IPS DF 6.9 (cell line): Measurements from ENCODE around the gene SAP30L.

Experiments used
- DNase-seq: peaks from one replicate; pipeline ENCODE4 v3.0.0-alpha.2; 2013; ENCODE audit warnings: low read depth, low spot score
- H3K27ac ChIP-seq: one replicate; pipeline ENCODE4 v1.5.1; 2013; ENCODE audit warnings: low read length, control low read depth
- H3K27me3 ChIP-seq: 2 replicates; pipeline ENCODE4 v1.6.1; 2013; ENCODE audit warnings: mild to moderate bottlenecking, low read length; ENCODE audit not compliant: control insufficient read depth, insufficient read depth
- H3K36me3 ChIP-seq: 2 replicates; pipeline ENCODE4 v1.6.1; 2013; ENCODE audit warnings: low read length; ENCODE audit not compliant: control insufficient read depth, insufficient read depth
- H3K4me1 ChIP-seq: 2 replicates; pipeline ENCODE4 v1.6.1; 2013; ENCODE audit warnings: low read length; ENCODE audit not compliant: control insufficient read depth, insufficient read depth
- H3K4me3 ChIP-seq: 2 replicates; pipeline ENCODE4 v1.5.1; 2013; ENCODE audit warnings: mild to moderate bottlenecking, low read length
- H3K9me3 ChIP-seq: 2 replicates; pipeline ENCODE4 v1.6.1; 2013; ENCODE audit warnings: low read length, inconsistent platforms; ENCODE audit not compliant: control insufficient read depth, insufficient read depth
- WGBS: extraction: QIAGEN DNeasy Blood & Tissue Kit; methylation state at CpG from one replicate; pipeline ENCODE4 v1.1.7; 2013; ENCODE audit warnings: mixed read lengths, missing lambda C conversion rate; ENCODE audit not compliant: insufficient read length, insufficient coverage; 5-methylcytosine and 5-hydroxymethylcytosine counted together

SAP30L gene

DNA sequence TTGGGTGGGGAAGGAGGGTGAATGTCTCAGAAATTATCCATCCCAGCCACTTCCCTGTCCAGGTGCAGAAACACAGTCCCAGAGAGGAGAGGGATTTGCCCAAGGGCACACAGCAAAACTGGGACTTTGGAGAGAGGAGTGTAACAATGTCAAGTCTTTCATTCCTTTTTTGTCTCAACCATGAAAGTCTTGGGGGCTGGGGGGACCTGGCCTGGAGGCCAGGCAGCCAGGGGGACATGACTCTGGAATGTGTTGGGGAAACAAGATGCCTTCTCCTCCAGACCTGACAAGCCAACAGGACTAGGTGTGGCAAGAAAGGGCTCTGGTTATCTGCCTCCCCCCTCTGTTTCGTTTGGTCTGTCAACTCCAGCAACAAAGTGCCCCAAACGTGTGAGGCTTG lies 46.1 kb downstream of the SAP30L start:
- no peak for DNase-seq
- H3K27me3 ChIP-seq = peaks cover 9% of the 10 kb centered on the region; the same call in 1 of the 2 replicates
- H3K27ac ChIP-seq = no peak overlapping the region
- no peak overlapping the region for H3K4me3 ChIP-seq
- no peaks in the 10 kb centered on the region for H3K36me3 ChIP-seq
- no peaks in the 10 kb centered on the region for H3K4me1 ChIP-seq
- no CpG with 5 or more reads among the region's 2 CpGs for WGBS
- H3K9me3 ChIP-seq = no peaks in the 10 kb centered on the region

DNA sequence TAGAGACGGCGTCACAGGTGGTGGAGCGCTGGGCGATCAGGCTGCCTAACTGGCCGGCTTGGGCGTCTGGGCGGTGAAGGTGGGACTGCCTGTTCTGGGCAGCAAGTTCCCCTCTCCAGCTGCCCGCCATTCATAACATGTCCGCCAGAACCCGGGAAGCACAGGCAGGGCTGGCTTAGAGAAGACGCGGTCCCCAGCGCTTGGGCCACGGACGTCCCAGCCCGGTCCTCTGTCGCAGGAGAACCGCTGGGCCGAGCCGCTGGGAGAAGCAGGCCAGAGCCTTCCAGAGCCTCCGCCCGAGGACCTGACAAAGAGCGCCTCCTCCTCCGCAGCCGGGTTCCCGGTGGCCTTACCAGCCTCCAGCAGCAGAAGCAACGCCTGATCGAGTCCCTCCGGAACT lies 47.5 kb downstream of the SAP30L start:
- no peak for DNase-seq
- Histone ChIP-seq H3K27ac (no peak overlapping the region), H3K36me3 (no peaks in the 10 kb centered on the region), H3K4me1 (no peaks in the 10 kb centered on the region), H3K9me3 (no peaks in the 10 kb centered on the region), H3K4me3 (no peak overlapping the region), H3K27me3 (peaks cover 2% of the 10 kb centered on the region; the same call in 1 of the 2 replicates)
- WGBS = no CpG with 5 or more reads among the region's 29 CpGs

DNA sequence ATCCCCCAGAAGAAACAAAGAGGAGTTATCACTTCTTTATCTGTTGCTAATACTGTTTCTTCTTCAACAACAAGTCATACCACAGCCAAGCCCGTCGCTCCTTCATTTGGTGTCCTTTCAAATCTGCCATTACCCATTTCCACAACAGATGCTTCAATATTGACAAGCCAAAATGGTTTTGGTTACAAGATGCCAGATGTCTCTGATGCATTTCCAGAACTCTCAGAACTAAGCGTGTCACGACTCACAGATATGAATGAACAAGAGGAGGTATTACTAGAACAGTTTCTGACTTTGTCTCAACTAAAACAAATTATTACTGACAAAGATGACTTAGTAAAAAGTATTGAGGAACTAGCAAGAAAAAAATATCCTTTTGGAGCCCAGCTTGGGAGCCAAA lies 48.2 kb downstream of the SAP30L start:
- Histone ChIP-seq H3K9me3 (no peaks in the 10 kb centered on the region), H3K36me3 (no peaks in the 10 kb centered on the region), H3K4me3 (no peak overlapping the region), H3K4me1 (no peaks in the 10 kb centered on the region), H3K27me3 (no peaks in the 10 kb centered on the region; the same call in 1 of the 2 replicates), H3K27ac (no peak overlapping the region)
- no CpG with 5 or more reads among the region's 4 CpGs for WGBS
- DNase-seq = no peak

- Histone ChIP-seq H3K9me3 (no peaks in the 10 kb centered on the region), H3K36me3 (no peaks in the 10 kb centered on the region), H3K27ac (no peak overlapping the region), H3K27me3 (no peaks in the 10 kb centered on the region), H3K4me3 (no peak overlapping the region), H3K4me1 (no peaks in the 10 kb centered on the region)
- no CpG with 5 or more reads among the region's 1 CpG for WGBS
- DNase-seq = no peak
Observed at GRCh38 chr5:154498591-154498990, 52.8 kb downstream of the SAP30L start.

- Histone ChIP-seq H3K4me3 (no peak overlapping the region), H3K27me3 (no peaks in the 10 kb centered on the region), H3K36me3 (no peaks in the 10 kb centered on the region), H3K27ac (no peak overlapping the region), H3K4me1 (no peaks in the 10 kb centered on the region), H3K9me3 (no peaks in the 10 kb centered on the region)
- no CpG with 5 or more reads among the region's 2 CpGs for WGBS
- no peak for DNase-seq
Observed at GRCh38 chr5:154498994-154499393, 53.2 kb downstream of the SAP30L start.

DNA sequence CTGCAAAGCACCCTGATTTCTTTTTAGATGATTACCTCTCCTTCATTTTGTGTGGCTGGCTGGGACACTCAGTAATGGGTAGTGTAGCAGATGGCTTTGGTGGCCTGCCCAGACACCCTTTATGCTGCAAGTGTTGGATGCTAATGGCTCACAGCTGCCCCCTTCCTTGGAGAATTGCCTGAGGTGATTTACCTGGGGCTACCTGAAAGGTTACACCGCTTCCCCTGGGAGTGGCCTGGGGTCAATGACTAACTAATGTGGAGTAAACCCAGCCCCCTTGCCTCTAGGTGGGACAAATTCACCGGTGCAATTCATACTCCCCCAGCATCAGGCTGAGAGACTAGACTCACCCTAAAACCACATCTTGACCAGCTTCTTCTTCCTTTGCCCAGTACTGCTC lies 55.8 kb downstream of the SAP30L start:
- H3K9me3 ChIP-seq = no peaks in the 10 kb centered on the region
- H3K4me3 ChIP-seq = no peak overlapping the region
- H3K4me1 ChIP-seq = no peaks in the 10 kb centered on the region
- no peak for DNase-seq
- no peaks in the 10 kb centered on the region for H3K36me3 ChIP-seq
- H3K27me3 ChIP-seq = no peaks in the 10 kb centered on the region
- no peak overlapping the region for H3K27ac ChIP-seq
- no CpG with 5 or more reads among the region's 2 CpGs for WGBS

DNA sequence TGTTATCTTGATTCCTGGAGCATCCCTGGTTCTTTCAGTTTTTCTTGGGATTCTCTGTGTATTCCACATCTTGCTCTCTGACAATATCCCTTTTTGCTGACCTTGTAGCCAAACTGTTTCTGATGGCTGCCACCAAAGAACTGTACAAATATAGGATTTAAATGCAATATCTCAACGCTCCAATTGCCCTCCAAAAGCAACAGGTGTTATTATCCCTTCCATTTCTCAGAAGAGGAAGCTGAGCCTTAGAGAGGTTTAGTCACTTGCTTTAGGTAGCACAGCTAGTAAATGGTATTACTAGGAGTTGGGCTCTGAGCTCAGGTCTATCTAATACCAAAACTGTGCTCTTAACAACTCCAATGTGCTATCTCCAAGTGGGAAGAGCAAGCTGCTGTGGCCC lies 56.4 kb downstream of the SAP30L start:
- H3K4me1 ChIP-seq = no peaks in the 10 kb centered on the region
- H3K9me3 ChIP-seq = no peaks in the 10 kb centered on the region
- no peaks in the 10 kb centered on the region for H3K36me3 ChIP-seq
- H3K4me3 ChIP-seq = no peak overlapping the region
- no CpG with 5 or more reads among the region's 1 CpG for WGBS
- no peak for DNase-seq
- H3K27me3 ChIP-seq = no peaks in the 10 kb centered on the region
- H3K27ac ChIP-seq = no peak overlapping the region

DNA sequence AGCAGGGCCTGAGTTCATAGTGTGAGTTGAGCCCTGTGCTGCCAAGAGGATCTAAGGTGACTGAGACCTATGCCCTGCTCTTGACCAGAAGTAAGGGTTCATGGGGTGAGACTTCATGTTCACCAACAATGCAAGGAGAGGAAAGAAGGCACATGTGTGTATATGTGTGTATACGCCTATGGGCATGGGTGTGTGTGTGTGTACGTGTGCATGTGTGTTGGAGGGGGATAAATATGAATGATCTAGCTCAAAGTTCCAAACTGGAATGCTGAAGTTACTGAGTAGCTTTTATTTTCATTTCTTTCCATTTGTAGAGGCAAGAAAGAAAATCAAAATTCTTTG lies 57.9 kb downstream of the SAP30L start:
- H3K27me3 ChIP-seq = no peaks in the 10 kb centered on the region
- WGBS = no CpG with 5 or more reads among the region's 2 CpGs
- no peaks in the 10 kb centered on the region for H3K4me1 ChIP-seq

GRCh38 chr5:154505567-154505966 lies 59.8 kb downstream of the SAP30L start:
- no peak for DNase-seq
- no CpG with 5 or more reads among the region's 10 CpGs for WGBS

More for the DNA sequence above, 57.9 kb downstream of the SAP30L start:
- no peaks in the 10 kb centered on the region for H3K9me3 ChIP-seq
- no peak overlapping the region for H3K4me3 ChIP-seq
- H3K27ac ChIP-seq = no peak overlapping the region
- H3K36me3 ChIP-seq = no peaks in the 10 kb centered on the region
- no peak for DNase-seq

DNA sequence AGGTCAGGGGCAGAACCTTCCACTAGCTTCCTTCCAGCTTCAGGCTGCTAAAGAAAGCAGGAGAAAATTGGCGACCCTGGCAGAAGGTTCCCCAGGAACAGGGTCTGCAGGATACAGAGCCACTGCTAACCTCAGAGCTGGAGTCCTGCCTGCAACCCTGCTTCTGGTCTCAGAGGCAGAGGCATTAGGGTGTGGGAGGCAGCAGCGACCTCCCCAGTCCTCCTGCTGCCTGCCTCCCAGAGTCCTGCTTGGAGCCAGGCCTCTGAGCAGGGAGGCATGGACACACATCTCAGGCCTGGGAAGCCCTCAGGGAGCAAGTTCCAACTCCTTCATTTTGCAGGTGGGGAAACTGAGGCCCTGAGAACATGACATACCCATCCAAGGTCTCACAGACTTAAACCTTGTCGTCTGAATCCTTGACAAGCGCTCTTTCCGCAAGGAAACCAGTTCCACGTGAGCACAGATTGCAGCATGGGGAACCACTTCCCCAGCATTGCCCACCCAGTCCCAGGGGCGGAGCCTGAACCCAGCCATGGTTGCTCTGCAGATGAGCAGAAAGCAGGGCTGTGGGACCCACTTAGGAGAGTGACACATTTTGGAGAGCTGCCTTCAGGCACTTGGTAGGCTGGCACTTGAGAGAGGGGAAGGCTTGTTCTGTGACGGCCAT lies 60.4 kb downstream of the SAP30L start:
- WGBS = no CpG with 5 or more reads among the region's 8 CpGs

More at GRCh38 chr5:154505567-154505966, 59.8 kb downstream of the SAP30L start:
- no peak overlapping the region for H3K27ac ChIP-seq
- H3K4me1 ChIP-seq = no peaks in the 10 kb centered on the region
- H3K4me3 ChIP-seq = no peak overlapping the region
- H3K27me3 ChIP-seq = no peaks in the 10 kb centered on the region
- H3K9me3 ChIP-seq = no peaks in the 10 kb centered on the region
- no peaks in the 10 kb centered on the region for H3K36me3 ChIP-seq

GRCh38 chr5:154506716-154507080 lies 60.9 kb downstream of the SAP30L start:
- no peak overlapping the region for H3K27ac ChIP-seq
- H3K9me3 ChIP-seq = no peaks in the 10 kb centered on the region
- H3K4me3 ChIP-seq = no peak overlapping the region
- DNase-seq = no peak
- no peaks in the 10 kb centered on the region for H3K27me3 ChIP-seq
- no CpG with 5 or more reads among the region's 11 CpGs for WGBS
- no peaks in the 10 kb centered on the region for H3K4me1 ChIP-seq
- no peaks in the 10 kb centered on the region for H3K36me3 ChIP-seq

More for the DNA sequence above, 60.4 kb downstream of the SAP30L start:
- Histone ChIP-seq H3K9me3 (no peaks in the 10 kb centered on the region), H3K4me3 (no peak overlapping the region), H3K36me3 (no peaks in the 10 kb centered on the region), H3K27ac (no peak overlapping the region), H3K4me1 (no peaks in the 10 kb centered on the region), H3K27me3 (no peaks in the 10 kb centered on the region)
- DNase-seq = no peak
